IMR-90 (cell line): ENCODE results near the gene CYP27B1. TPM values are rescaled to one million over a fixed set of nuclear protein-coding genes. Genes with fewer than 3 reads are reported as not detected.

Experiments used
- polyA plus RNA-seq, 3 experiments: library from polyadenylated mRNA; depleted of rRNA; stranded (reverse); fragments of >200 nt; gene quantifications; 2 replicates each; pipeline ENCODE4 v1.2.3, GENCODE V29; 2012; ENCODE audit warnings: low replicate concordance in 1 of 3
- total RNA-seq: library from RNA; depleted of rRNA; stranded (reverse); fragments of >200 nt; gene quantifications from 2 replicates; pipeline ENCODE4 v1.2.3, GENCODE V29; 2012
- TF ChIP-seq, protein P1 (sequence below): fragments of 150-350 bp; IDR thresholded peaks from 2 replicates; pipeline ENCODE4 v1.6.1; 2016; ENCODE audit warnings: low read depth, mild to moderate bottlenecking, low read length, moderate library complexity, borderline replicate concordance

The CYP27B1 gene
- total and polyA plus RNA-seq, 2 of the 4 experiments (the other 2 are of a cell fraction): 0.36 to 1.3 TPM

GRCh38 chr12:57735952-57736740 is 30.7 kb downstream of the CYP27B1 start (continued):
- TF ChIP-seq, protein P1, sequence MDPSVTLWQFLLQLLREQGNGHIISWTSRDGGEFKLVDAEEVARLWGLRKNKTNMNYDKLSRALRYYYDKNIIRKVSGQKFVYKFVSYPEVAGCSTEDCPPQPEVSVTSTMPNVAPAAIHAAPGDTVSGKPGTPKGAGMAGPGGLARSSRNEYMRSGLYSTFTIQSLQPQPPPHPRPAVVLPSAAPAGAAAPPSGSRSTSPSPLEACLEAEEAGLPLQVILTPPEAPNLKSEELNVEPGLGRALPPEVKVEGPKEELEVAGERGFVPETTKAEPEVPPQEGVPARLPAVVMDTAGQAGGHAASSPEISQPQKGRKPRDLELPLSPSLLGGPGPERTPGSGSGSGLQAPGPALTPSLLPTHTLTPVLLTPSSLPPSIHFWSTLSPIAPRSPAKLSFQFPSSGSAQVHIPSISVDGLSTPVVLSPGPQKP: no peak
